Measurements from ENCODE around the gene SH3PXD2A.

- TF ChIP-seq CTCF (IDR thresholded peaks at IDR 0.05; ENCODE audit: borderline replicate concordance, extremely low read depth, low read length, poor library complexity, severe bottlenecking), result no peak
- no peak for TF ChIP-seq EZH2 (IDR thresholded peaks at IDR 0.05; ENCODE audit: borderline replicate concordance, low read depth, low read length, severe bottlenecking)
Measured at GRCh38 chr10:103687172-103687571, 168.2 kb downstream of the SH3PXD2A start.

Data from DND-41 (cell line).